PFSK-1 (cell line): ENCODE data around the gene HACD4.

Experiments
- FOXP2 ChIP-seq: optimal IDR thresholded peaks from 2 replicates; pipeline ENCODE3; 2011; ENCODE audit warnings: borderline replicate concordance, control low read depth, inconsistent platforms; ENCODE audit not compliant: insufficient read depth; ENCODE audit errors: extremely low read length, extremely low read depth
- POLR2AphosphoS5 ChIP-seq: IDR thresholded peaks from 2 replicates; pipeline ENCODE4 v1.6.1; 2012; ENCODE audit warnings: low read depth, mild to moderate bottlenecking, control low read depth, low read length, moderate library complexity
- SIN3A ChIP-seq: IDR thresholded peaks from 2 replicates; pipeline ENCODE4 v1.6.1; 2012; ENCODE audit warnings: mild to moderate bottlenecking, low read length, moderate library complexity, borderline replicate concordance; ENCODE audit not compliant: insufficient read depth
- TAF1 ChIP-seq: IDR thresholded peaks from 2 replicates; pipeline ENCODE4 v1.6.1; 2012; ENCODE audit warnings: low read length, control low read depth, borderline replicate concordance; ENCODE audit not compliant: insufficient read depth
- TF ChIP-seq, protein P1 (sequence below), 2 experiments: IDR thresholded peaks; 2 replicates each; pipeline versions ENCODE4 v1.6.1 to v1.8.0; 2011 to 2012; ENCODE audit warnings: low read depth in 2 of 2, low read length in 2 of 2, control low read depth in 1 of 2, inconsistent platforms in 1 of 2, mild to moderate bottlenecking in 1 of 2, moderate library complexity in 1 of 2; ENCODE audit not compliant: insufficient read depth in 1 of 2

HACD4 gene

GRCh38 chr9:21031808-21032183 is 356 bp upstream of the HACD4 start:
- TF ChIP-seq TAF1 (no peak), POLR2AphosphoS5 (no peak), SIN3A (no peak), FOXP2 (no peak)
- TF ChIP-seq, protein P1, sequence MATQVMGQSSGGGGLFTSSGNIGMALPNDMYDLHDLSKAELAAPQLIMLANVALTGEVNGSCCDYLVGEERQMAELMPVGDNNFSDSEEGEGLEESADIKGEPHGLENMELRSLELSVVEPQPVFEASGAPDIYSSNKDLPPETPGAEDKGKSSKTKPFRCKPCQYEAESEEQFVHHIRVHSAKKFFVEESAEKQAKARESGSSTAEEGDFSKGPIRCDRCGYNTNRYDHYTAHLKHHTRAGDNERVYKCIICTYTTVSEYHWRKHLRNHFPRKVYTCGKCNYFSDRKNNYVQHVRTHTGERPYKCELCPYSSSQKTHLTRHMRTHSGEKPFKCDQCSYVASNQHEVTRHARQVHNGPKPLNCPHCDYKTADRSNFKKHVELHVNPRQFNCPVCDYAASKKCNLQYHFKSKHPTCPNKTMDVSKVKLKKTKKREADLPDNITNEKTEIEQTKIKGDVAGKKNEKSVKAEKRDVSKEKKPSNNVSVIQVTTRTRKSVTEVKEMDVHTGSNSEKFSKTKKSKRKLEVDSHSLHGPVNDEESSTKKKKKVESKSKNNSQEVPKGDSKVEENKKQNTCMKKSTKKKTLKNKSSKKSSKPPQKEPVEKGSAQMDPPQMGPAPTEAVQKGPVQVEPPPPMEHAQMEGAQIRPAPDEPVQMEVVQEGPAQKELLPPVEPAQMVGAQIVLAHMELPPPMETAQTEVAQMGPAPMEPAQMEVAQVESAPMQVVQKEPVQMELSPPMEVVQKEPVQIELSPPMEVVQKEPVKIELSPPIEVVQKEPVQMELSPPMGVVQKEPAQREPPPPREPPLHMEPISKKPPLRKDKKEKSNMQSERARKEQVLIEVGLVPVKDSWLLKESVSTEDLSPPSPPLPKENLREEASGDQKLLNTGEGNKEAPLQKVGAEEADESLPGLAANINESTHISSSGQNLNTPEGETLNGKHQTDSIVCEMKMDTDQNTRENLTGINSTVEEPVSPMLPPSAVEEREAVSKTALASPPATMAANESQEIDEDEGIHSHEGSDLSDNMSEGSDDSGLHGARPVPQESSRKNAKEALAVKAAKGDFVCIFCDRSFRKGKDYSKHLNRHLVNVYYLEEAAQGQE (IDR thresholded peaks at IDR 0.05; ENCODE audit: insufficient read depth in 1 of 2, low read depth in 2 of 2, low read length in 2 of 2): no peak

DNA sequence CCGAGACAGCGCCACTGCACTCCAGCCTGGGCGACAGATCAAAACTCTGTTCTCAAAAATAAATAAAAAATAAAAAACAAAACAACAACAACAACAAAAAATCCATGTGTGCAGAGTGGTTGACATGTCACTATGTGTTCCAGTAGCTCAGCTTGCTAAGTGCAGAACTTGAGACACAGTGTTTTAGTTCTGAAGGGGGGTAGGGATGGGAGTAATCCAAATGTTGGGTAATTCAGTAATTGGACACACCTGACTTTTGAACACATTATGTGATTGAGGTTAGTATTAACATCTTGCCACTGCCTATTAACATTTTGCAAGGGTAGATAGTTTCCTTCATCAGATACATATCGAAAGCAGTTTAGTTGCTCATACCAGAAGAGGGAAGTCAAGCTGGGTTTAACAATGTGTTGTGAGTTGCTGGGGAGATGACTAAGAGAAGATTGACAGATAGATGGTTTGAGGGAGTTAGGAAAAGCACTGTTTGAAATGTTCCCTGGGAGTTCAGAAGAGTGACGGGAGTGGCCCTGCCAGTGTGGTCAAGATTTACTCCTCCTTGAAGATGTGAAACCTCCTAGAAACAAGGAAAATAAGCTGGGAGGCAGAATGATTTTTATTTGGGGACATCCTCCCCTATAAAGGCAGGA is 928 bp downstream of the HACD4 start:
- TF ChIP-seq TAF1: no peak
- no peak for TF ChIP-seq SIN3A
- TF ChIP-seq FOXP2: no peak
- TF ChIP-seq, protein P1 (IDR thresholded peaks at IDR 0.05; ENCODE audit: insufficient read depth in 1 of 2, low read depth in 2 of 2, low read length in 2 of 2): no peak

- no peak for TF ChIP-seq SIN3A
- TF ChIP-seq POLR2AphosphoS5: no peak
- TF ChIP-seq FOXP2: no peak
- no peak for TF ChIP-seq TAF1
- TF ChIP-seq, protein P1 (IDR thresholded peaks at IDR 0.05; ENCODE audit: insufficient read depth in 1 of 2, low read depth in 2 of 2, low read length in 2 of 2): no peak
These were observed 1.8 kb downstream of the HACD4 start for GRCh38 chr9:21029661-21030060.

DNA sequence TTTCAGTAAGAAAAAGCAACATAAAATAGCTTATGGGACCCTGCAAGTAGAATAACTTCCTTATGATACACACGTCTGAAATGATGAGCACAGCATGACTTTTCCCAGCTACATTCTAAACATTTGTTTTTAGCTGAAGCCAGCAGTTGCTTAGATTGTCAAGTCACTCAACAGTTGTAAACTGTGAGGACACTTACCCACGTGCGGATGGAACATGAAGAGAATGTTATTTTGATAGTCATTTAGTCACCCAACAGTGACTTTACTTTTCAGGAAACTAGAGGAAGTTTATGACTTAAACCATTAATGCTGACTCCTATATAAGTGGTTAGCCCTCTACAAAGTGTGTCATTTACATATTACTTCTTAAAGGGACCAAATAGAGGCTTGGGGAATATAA is 3.0 kb downstream of the HACD4 start:
- TF ChIP-seq TAF1: no peak
- TF ChIP-seq, protein P1 (IDR thresholded peaks at IDR 0.05; ENCODE audit: insufficient read depth in 1 of 2, low read depth in 2 of 2, low read length in 2 of 2): no peak
- no peak for TF ChIP-seq SIN3A

GRCh38 chr9:21027295-21027694 is 4.1 kb downstream of the HACD4 start:
- TF ChIP-seq TAF1 (no peak), POLR2AphosphoS5 (no peak), FOXP2 (no peak), SIN3A (no peak)
- TF ChIP-seq, protein P1 (IDR thresholded peaks at IDR 0.05; ENCODE audit: insufficient read depth in 1 of 2, low read depth in 2 of 2, low read length in 2 of 2): no peak
